Right lobe of liver (tissue), 6 donors: ENCODE measurements around the gene BUB1. TPM values are rescaled to one million over a fixed set of nuclear protein-coding genes. Genes with fewer than 3 reads are reported as not detected.
"Not testable (repeated sequence)": the region's sequence is repeated elsewhere in the genome, so short reads cannot be mapped to it uniquely, and the experiment has no call there.

Experiments
- ATAC-seq, 4 donors: fragments of 200-7000 bp; cut with Tn5 transposase; one replicate each; pipeline ENCODE4 v1.9.1; 2020; ENCODE audit warnings: mild to moderate bottlenecking in 4 of 4, moderate library complexity in 4 of 4
- DNase-seq, 3 donors: peaks; one replicate each; pipeline ENCODE4 v3.0.0-alpha.2; 2020
- H3K27ac ChIP-seq, 3 donors: fragments of 200-600 bp; one replicate each; pipeline ENCODE4 v1.8.0; 2022
- H3K27me3 ChIP-seq, 2 donors: fragments of 200-600 bp; one replicate each; pipeline ENCODE4 v1.8.0; 2022
- H3K36me3 ChIP-seq, 4 donors: fragments of 200-600 bp; sonication (generic) in 1 of 4; one replicate each; pipeline versions ENCODE4 v1.5.1 to v1.8.0; 2017 to 2022; ENCODE audit warnings: control low read depth in 1 of 4
- H3K4me1 ChIP-seq, 4 donors: fragments of 200-600 bp; sonication (generic) in 1 of 4; one replicate each; pipeline versions ENCODE4 v1.5.1 to v1.8.0; 2017 to 2022; ENCODE audit warnings: control low read depth in 1 of 4
- H3K4me3 ChIP-seq, 3 donors: fragments of 200-600 bp; one replicate each; pipeline ENCODE4 v1.8.0; 2022
- H3K9me3 ChIP-seq, 4 donors: fragments of 200-600 bp; sonication (generic) in 1 of 4; one replicate each; pipeline versions ENCODE4 v1.5.1 to v1.8.0; 2017 to 2022; ENCODE audit warnings: control low read depth in 1 of 4
- CTCF ChIP-seq, 4 donors: fragments of 200-600 bp in 3 of 4; fragments of 450-650 bp in 1 of 4; IDR thresholded peaks; one replicate each; pipeline versions ENCODE4 v1.5.1 to v1.8.0; 2016 to 2022; ENCODE audit warnings: antibody characterized with exemption in 4 of 4, mild to moderate bottlenecking in 2 of 4
- POLR2A ChIP-seq: fragments of 450-650 bp; IDR thresholded peaks from one replicate; pipeline ENCODE4 v1.6.1; 2017; ENCODE audit warnings: antibody characterized with exemption, mild to moderate bottlenecking
- WGBS: methylation state at CpG from one replicate; pipeline ENCODE4 v1.1.6; 2018; ENCODE audit warnings: low coverage, low lambda C conversion rate; ENCODE audit not compliant: insufficient coverage; ENCODE audit errors: missing lambda C conversion rate; 5-methylcytosine and 5-hydroxymethylcytosine counted together
- intact Hi-C, 2 donors: fragments of 100-400 bp; cut with DNase I; formaldehyde crosslinking; loops; one replicate each; pipeline versions ENCODE4 v1.11.2 to v1.14.1; 2022
- total RNA-seq, 6 experiments: library from RNA; depleted of rRNA in 2 of 6; stranded (reverse); fragments of >200 nt in 2 of 6; fragmentation: NEBNext Ultra II Directional in 3 of 6; extraction: Animal tissue kit (Norgen Biotek cat#: 25700) in 3 of 6; gene quantifications; one replicate each; pipeline versions ENCODE4 v1.1.0 to v1.2.4, GENCODE V29; 2016 to 2023
- donor health status: DM: no; HTN: yes; CAD: no.
- donor health status: DM: no; HTN: no; CAD: no.
- donor health status: DM: no; HTN: no; CAD: no.
- donor health status: DM: no; HTN: yes; CAD: no.
- donor health status: DM: no; HTN: yes; CAD: no.

The BUB1 gene
- total RNA-seq, 6 experiments from 2014 or later, result 0.33 to 3.3 (median 1.4) TPM

GRCh38 chr2:110691612-110692258 lies 13.9 kb upstream of the BUB1 start:
- intact Hi-C loops, result no loop called here
- 91% methylated on average over 10 of the region's 11 CpGs for WGBS
- TF ChIP-seq CTCF (IDR thresholded peaks at IDR 0.05), result no peak
- no peak for TF ChIP-seq POLR2A
- ATAC-seq (no peak), DNase-seq (no peak)
- no peak overlapping the region for H3K27ac ChIP-seq
- H3K36me3 ChIP-seq, result no peaks in the 10 kb centered on the region
- H3K9me3 ChIP-seq, result no peaks in the 10 kb centered on the region
- peaks cover 0 to 8% (median 0%) of the 10 kb centered on the region in 4 donors for H3K4me1 ChIP-seq
- no peak overlapping the region for H3K4me3 ChIP-seq
- no peaks in the 10 kb centered on the region for H3K27me3 ChIP-seq

- H3K4me3 ChIP-seq, result no peak overlapping the region
- no peak overlapping the region for H3K27ac ChIP-seq
- no peaks in the 10 kb centered on the region for H3K36me3 ChIP-seq
- DNase-seq, result no peak
- H3K27me3 ChIP-seq, result no peaks in the 10 kb centered on the region
- TF ChIP-seq CTCF (IDR thresholded peaks at IDR 0.05) (no peak), POLR2A (no peak)
- WGBS, result 79% methylated on average over 4 of the region's 4 CpGs
- peaks cover 0 to 8% (median 0%) of the 10 kb centered on the region in 4 donors for H3K4me1 ChIP-seq
- ATAC-seq, result peak in 2 of 4 donors; percentile 33 to 53
- intact Hi-C loops, result no loop called here
- H3K9me3 ChIP-seq, result no peaks in the 10 kb centered on the region
Measured at GRCh38 chr2:110690083-110690965, 12.5 kb upstream of the BUB1 start.

GRCh38 chr2:110688594-110689091 lies 10.8 kb upstream of the BUB1 start:
- WGBS, result 46% methylated on average over 5 of the region's 5 CpGs
- DNase-seq (no peak), ATAC-seq (no peak)
- Histone ChIP-seq H3K27ac (no peak overlapping the region), H3K4me1 (peaks cover 0 to 8% (median 0%) of the 10 kb centered on the region in 4 donors), H3K4me3 (no peak overlapping the region), H3K9me3 (no peaks in the 10 kb centered on the region), H3K36me3 (no peaks in the 10 kb centered on the region), H3K27me3 (no peaks in the 10 kb centered on the region)
- intact Hi-C loops, result no loop called here
- no peak for TF ChIP-seq POLR2A
- no peak for TF ChIP-seq CTCF (IDR thresholded peaks at IDR 0.05)

GRCh38 chr2:110687775-110688484 lies 10.1 kb upstream of the BUB1 start:
- ATAC-seq, H3K36me3 ChIP-seq, intact Hi-C loops, DNase-seq, H3K27me3 ChIP-seq, H3K9me3 ChIP-seq, H3K4me3 ChIP-seq, H3K4me1 ChIP-seq, H3K27ac ChIP-seq: not testable (repeated sequence)
- WGBS, result 56% methylated on average over 7 of the region's 9 CpGs
